ENCODE data around the gene DNAJB5. TPM values are rescaled to one million over a fixed set of nuclear protein-coding genes. Genes with fewer than 3 reads are reported as not detected.

The DNAJB5 gene
- polyA plus RNA-seq, 1 of the 3 experiments (the other 2 are of a cell fraction), result 3.3 TPM

GRCh38 chr9:34992376-34992951 is 2.9 kb downstream of the DNAJB5 start (continued):
- no peak for TF ChIP-seq USF2 (IDR thresholded peaks at IDR 0.05; ENCODE audit: borderline replicate concordance, low read depth, low read length)
- 0 out of 2 replicates have a peak, but pooled peaks have one; percentile 31 for TF ChIP-seq NFIC (IDR thresholded peaks at IDR 0.05; ENCODE audit: borderline replicate concordance)
- no peak for TF ChIP-seq SMC3 (IDR thresholded peaks at IDR 0.05; ENCODE audit: low read depth, low read length)
- peak; percentile 68 for TF ChIP-seq ZBTB33 (IDR thresholded peaks at IDR 0.05; ENCODE audit: borderline replicate concordance, low read depth)
- no peak for TF ChIP-seq CTCF (IDR thresholded peaks at IDR 0.05)
- no peak for TF ChIP-seq RCOR1 (IDR thresholded peaks at IDR 0.05; ENCODE audit: low read length)
- peak; percentile 94 for TF ChIP-seq JUND (IDR thresholded peaks at IDR 0.05)
- TF ChIP-seq RXRA (IDR thresholded peaks at IDR 0.05; ENCODE audit: borderline replicate concordance, low read depth), result peak; percentile 71; the same call in 1 of the 2 replicates
- no peak for TF ChIP-seq GATA2 (CRISPR knock-in tag; IDR thresholded peaks at IDR 0.05)
- no peak for TF ChIP-seq RAD21 (IDR thresholded peaks at IDR 0.05; ENCODE audit: low read length)
- peak; percentile 40 for TF ChIP-seq CHD2 (IDR thresholded peaks at IDR 0.05; ENCODE audit: low read length, partially characterized antibody)
- no peak for TF ChIP-seq ELF1 (IDR thresholded peaks at IDR 0.05)
- no peak for TF ChIP-seq REST (IDR thresholded peaks at IDR 0.05; ENCODE audit: low read depth, low read length)
